Measurements from ENCODE around the gene GZMA.

DNA sequence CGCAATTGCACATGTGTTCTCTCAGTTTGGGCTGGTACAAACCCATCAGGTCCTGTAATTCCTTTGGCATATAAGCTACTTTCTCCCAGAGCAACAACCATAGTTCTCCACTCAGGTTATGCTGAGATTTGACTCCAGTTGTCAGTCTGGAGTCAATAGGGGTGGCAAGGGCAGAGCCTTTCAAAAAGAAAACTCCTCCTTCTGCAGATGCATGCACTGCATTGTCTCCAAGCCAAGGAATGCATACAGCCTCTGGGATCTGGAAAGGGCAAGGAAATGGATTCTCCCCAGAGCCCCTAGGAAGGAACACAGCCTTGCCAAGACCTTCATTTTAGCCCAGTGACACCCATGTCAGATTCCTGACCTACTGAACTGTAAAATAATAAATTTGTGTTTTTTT lies 31.0 kb upstream of the GZMA start:
- TF ChIP-seq, protein P1, sequence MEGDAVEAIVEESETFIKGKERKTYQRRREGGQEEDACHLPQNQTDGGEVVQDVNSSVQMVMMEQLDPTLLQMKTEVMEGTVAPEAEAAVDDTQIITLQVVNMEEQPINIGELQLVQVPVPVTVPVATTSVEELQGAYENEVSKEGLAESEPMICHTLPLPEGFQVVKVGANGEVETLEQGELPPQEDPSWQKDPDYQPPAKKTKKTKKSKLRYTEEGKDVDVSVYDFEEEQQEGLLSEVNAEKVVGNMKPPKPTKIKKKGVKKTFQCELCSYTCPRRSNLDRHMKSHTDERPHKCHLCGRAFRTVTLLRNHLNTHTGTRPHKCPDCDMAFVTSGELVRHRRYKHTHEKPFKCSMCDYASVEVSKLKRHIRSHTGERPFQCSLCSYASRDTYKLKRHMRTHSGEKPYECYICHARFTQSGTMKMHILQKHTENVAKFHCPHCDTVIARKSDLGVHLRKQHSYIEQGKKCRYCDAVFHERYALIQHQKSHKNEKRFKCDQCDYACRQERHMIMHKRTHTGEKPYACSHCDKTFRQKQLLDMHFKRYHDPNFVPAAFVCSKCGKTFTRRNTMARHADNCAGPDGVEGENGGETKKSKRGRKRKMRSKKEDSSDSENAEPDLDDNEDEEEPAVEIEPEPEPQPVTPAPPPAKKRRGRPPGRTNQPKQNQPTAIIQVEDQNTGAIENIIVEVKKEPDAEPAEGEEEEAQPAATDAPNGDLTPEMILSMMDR (IDR thresholded peaks at IDR 0.05) = no peak
- TF ChIP-seq POLR2AphosphoS5 (IDR thresholded peaks at IDR 0.05; ENCODE audit: insufficient read depth in 1 of 2, low read depth in 1 of 2) = no peak
- TF ChIP-seq POLR2A (IDR thresholded peaks at IDR 0.05) = no peak
